Pancreas (tissue), 10 donors: ENCODE data around the gene HBEGF. TPM values are rescaled to one million over a fixed set of nuclear protein-coding genes. Genes with fewer than 3 reads are reported as not detected.

ENCODE experiments used
- ATAC-seq, 4 donors: fragments of 200-7000 bp; cut with Tn5 transposase; one replicate each; pipeline versions ENCODE4 v1.8.0 to v1.9.1; 2020; ENCODE audit warnings: mild to moderate bottlenecking in 4 of 4, moderate library complexity in 4 of 4
- DNase-seq, 6 donors: peaks; one replicate each; pipeline ENCODE4 v3.0.0-alpha.2; 2020
- FAIRE-seq: peaks from 2 replicates; lab custom pipeline; 2012; peaks lifted over from hg19 to GRCh38; lab: Jason Lieb, UNC
- H3K27ac ChIP-seq, 4 donors: fragments of 200-600 bp; sonication (generic); 1 replicate in 3 of 4; 2 replicates in 1 of 4; pipeline versions ENCODE4 v1.5.0 to v1.8.0; 2020
- H3K27me3 ChIP-seq, 4 donors: fragments of 200-600 bp; one replicate each; pipeline ENCODE4 v1.8.0; 2021
- H3K36me3 ChIP-seq, 3 donors: fragments of 200-600 bp; sonication (generic) in 1 of 3; one replicate each; pipeline versions ENCODE4 v1.5.0 to v1.8.0; 2020 to 2021
- H3K4me1 ChIP-seq, 3 donors: fragments of 200-600 bp; one replicate each; pipeline ENCODE4 v1.8.0; 2021
- H3K4me3 ChIP-seq, 4 donors: fragments of 200-600 bp; sonication (generic) in 2 of 4; one replicate each; pipeline versions ENCODE4 v1.5.0 to v1.8.0; 2020 to 2021
- H3K9me3 ChIP-seq, 4 donors: fragments of 200-600 bp; one replicate each; pipeline ENCODE4 v1.8.0; 2021
- CTCF ChIP-seq, 4 donors: fragments of 200-600 bp; sonication (generic) in 3 of 4; IDR thresholded peaks; one replicate each; pipeline versions ENCODE4 v1.5.0 to v1.8.0; 2021; ENCODE audit warnings: antibody characterized with exemption in 4 of 4
- WGBS, 2 donors: extraction: QIAGEN DNeasy Blood & Tissue Kit; methylation state at CpG; one replicate each; pipeline ENCODE4 v1.1.7; 2013; 5-methylcytosine and 5-hydroxymethylcytosine counted together
- intact Hi-C, 3 donors: fragments of 100-400 bp; cut with DNase I; formaldehyde crosslinking; loops; one replicate each; pipeline versions ENCODE4 v1.11.1 to v1.14.2; 2022
- polyA plus RNA-seq, 2 donors: library from polyadenylated mRNA; stranded (reverse); fragments of 200-250 nt; gene quantifications; one replicate each; pipeline ENCODE4 v1.2.3, GENCODE V29; 2013
- total RNA-seq, 6 donors: library from RNA; stranded (reverse); fragmentation: NEBNext Ultra II Directional in 4 of 6; extraction: Animal tissue kit (Norgen Biotek cat#: 25700) in 4 of 6; gene quantifications; one replicate each; pipeline versions ENCODE4 v1.2.1 to v1.2.4, GENCODE V29; 2021 to 2023
- donor health status: healthy with polysubstance abuse.
- donor health status: DM: no; HTN: no; CAD: no; lungs with moderate emphysema.
- donor health status: DM: no; HTN: no; CAD: no.
- donor health status: control.
- donor health status: control.
- donor health status: Bipolar disorder and iron deficiency.
- donor health status: DM: yes; HTN: yes; CAD: no.
- donor health status: DM: no; HTN: no; CAD: no.
- donor health status: DM: no; HTN: no; CAD: no.
- donor health status: DM: yes; HTN: yes; CAD: no.

HBEGF gene
- total and polyA plus RNA-seq, 8 donors: 0.97 to 5.0 (median 2.0) TPM

GRCh38 chr5:140318792-140319191, 27.6 kb downstream of the HBEGF start:
- H3K36me3 ChIP-seq: no peaks in the 10 kb centered on the region
- FAIRE-seq: no peak

GRCh38 chr5:140317859-140318258, 28.5 kb downstream of the HBEGF start:
- Histone ChIP-seq H3K27me3 (no peaks in the 10 kb centered on the region), H3K36me3 (no peaks in the 10 kb centered on the region), H3K4me3 (no peak overlapping the region), H3K4me1 (peaks cover 0 to 6% (median 4%) of the 10 kb centered on the region in 3 donors), H3K27ac (no peak overlapping the region), H3K9me3 (no peaks in the 10 kb centered on the region)
- no peak for DNase-seq
- TF ChIP-seq CTCF (IDR thresholded peaks at IDR 0.05): no peak
- intact Hi-C loops: no loop called here
- 82 to 83% methylated on average over 5 of the region's 5 CpGs for WGBS, 2 donors
- no peak for ATAC-seq
- FAIRE-seq: no peak

More at GRCh38 chr5:140318792-140319191, 27.6 kb downstream of the HBEGF start:
- ATAC-seq (no peak), DNase-seq (no peak)
- H3K4me1 ChIP-seq: peaks cover 9 to 15% (median 14%) of the 10 kb centered on the region in 3 donors
- no peak for TF ChIP-seq CTCF (IDR thresholded peaks at IDR 0.05)
- H3K27me3 ChIP-seq: no peaks in the 10 kb centered on the region
- intact Hi-C loops: no loop called here
- H3K4me3 ChIP-seq: no peak overlapping the region
- WGBS, 2 donors: 86% methylated on average over 4 of the region's 4 CpGs
- H3K27ac ChIP-seq: no peak overlapping the region
- no peaks in the 10 kb centered on the region for H3K9me3 ChIP-seq

- Histone ChIP-seq H3K9me3 (no peaks in the 10 kb centered on the region), H3K27me3 (no peaks in the 10 kb centered on the region), H3K4me1 (peaks cover 0 to 3% (median 0%) of the 10 kb centered on the region in 3 donors), H3K4me3 (no peak overlapping the region), H3K36me3 (no peaks in the 10 kb centered on the region), H3K27ac (peak overlapping the region in 2 of 4 donors; percentile 42 to 55)
- DNase-seq (no peak), FAIRE-seq (no peak), ATAC-seq (no peak)
- WGBS, 2 donors: 85 to 91% methylated on average over 7 of the region's 7 CpGs
- intact Hi-C loops: no loop called here
- no peak for TF ChIP-seq CTCF (IDR thresholded peaks at IDR 0.05)
Measured at GRCh38 chr5:140312791-140313189, 33.6 kb downstream of the HBEGF start.

GRCh38 chr5:140312067-140312790, 34.2 kb downstream of the HBEGF start:
- no peaks in the 10 kb centered on the region for H3K9me3 ChIP-seq
- H3K36me3 ChIP-seq: no peaks in the 10 kb centered on the region
- TF ChIP-seq CTCF (IDR thresholded peaks at IDR 0.05): no peak
- WGBS, 2 donors: 31 to 49% methylated on average over 4 of the region's 4 CpGs
- H3K4me3 ChIP-seq: no peak overlapping the region
- H3K27ac ChIP-seq: peak overlapping the region in 2 of 4 donors; percentile 42 to 55
- H3K4me1 ChIP-seq: peaks cover 0 to 3% (median 0%) of the 10 kb centered on the region in 3 donors
- FAIRE-seq: no peak
- DNase-seq: no peak
- intact Hi-C loops: no loop called here
- H3K27me3 ChIP-seq: no peaks in the 10 kb centered on the region
- ATAC-seq: peak in 3 of 4 donors; percentile 32 to 84 (median 71)

- WGBS, 2 donors: 80 to 81% methylated on average over 5 of the region's 5 CpGs
Measured at GRCh38 chr5:140311011-140311467, 35.4 kb downstream of the HBEGF start.

More at GRCh38 chr5:140311011-140311467, 35.4 kb downstream of the HBEGF start:
- no peaks in the 10 kb centered on the region for H3K9me3 ChIP-seq
- intact Hi-C loops: no loop called here
- no peak for DNase-seq
- peaks cover 0 to 3% (median 0%) of the 10 kb centered on the region in 3 donors for H3K4me1 ChIP-seq
- H3K27ac ChIP-seq: no peak overlapping the region
- H3K4me3 ChIP-seq: no peak overlapping the region
- ATAC-seq: peak in 3 of 4 donors; percentile 37 to 81 (median 54)
- FAIRE-seq: no peak
- H3K36me3 ChIP-seq: no peaks in the 10 kb centered on the region
- H3K27me3 ChIP-seq: no peaks in the 10 kb centered on the region
- no peak for TF ChIP-seq CTCF (IDR thresholded peaks at IDR 0.05)
